Activated CD4-positive, alpha-beta T cell treated with anti-CD3 and anti-CD28 coated beads for 4 hours (primary cell): ENCODE measurements around the gene PRXL2B.
A peak's percentile ranks its signal among the peaks of the same experiment; 100 is the strongest.
"Not testable (repeated sequence)": the region's sequence is repeated elsewhere in the genome, so short reads cannot be mapped to it uniquely, and the experiment has no call there.

ENCODE experiments used
- DNase-seq, 2 donors: peaks; one replicate each; pipeline ENCODE4 v3.0.0-alpha.2; 2020

PRXL2B gene

DNA sequence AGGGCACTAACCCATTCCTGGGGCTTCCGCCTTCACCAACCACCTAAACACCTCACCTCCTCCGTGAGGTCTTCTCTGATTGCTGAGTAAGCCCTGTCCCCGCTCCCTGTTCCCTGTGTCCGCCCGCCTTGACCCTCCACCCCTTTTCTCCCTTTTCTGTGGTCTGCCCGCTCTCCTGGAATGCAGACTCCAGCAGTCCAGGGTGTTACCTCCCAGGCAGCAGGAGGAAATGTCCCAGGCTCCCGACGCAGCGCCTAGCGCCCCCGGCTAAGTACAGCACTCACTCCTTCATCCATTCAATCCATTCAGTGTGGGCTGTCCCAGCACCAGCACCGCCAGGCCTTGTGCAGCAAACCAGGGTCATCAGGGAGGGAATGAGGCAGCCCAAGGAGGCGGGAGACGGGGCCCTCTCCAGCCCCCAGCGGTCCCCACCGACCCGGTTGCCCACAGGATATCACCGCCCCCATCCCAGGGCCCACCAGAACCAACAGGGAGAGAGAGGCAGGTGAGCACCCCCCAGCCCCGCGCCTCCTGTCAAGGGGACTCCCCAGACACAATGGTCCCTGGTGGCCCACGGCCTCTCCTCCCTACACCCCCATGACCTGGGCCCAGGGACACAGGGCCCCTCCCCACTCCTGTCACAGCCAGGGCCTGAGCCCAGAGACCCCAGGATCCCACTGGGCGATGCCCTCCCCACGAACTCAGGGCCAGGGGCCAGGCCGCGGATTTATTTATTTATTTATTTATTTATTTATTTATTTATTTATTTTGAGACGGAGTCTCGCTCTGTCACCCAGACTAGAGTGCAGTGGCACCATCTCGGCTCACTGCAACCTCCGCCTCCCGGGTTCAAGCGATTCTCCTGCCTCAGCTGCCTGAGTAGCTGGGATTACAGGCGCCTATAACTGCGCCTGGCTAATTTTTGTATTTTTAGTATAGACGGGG is 20.2 kb upstream of the PRXL2B start:
- no peak for DNase-seq

- DNase-seq, result no peak
These were observed 19.4 kb upstream of the PRXL2B start for GRCh38 chr1:2567083-2567679.

DNA sequence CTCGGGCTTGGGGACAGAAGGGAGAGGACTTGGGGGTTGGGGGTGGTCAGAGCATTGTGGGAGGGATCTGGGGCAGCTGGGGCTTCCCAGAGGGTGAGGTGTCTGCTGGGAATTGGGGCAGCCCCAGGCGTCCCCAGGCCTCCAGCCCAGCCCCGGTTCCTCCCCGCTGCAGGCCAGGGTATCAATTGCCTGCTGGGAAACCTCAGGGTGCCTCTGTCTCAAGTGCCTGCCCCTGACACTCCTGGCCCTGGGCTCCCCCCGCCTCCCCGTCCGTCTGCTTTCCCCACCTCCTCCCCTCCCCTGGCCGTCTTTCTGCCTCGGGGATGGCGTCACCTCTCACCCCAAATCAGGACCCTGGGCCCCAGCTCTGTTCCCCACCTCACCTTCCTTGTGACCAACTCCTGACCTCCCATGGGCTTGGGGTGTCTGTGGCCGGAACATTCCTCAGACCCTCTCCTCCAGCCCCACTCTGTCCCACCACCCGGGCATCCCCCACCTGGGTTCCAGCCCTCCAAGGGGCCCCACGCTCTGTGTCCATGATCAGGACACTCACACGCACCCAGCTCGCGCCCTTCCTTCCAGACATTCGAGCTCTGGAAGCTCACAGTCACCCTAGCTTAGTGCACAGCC is 18.3 kb upstream of the PRXL2B start:
- DNase-seq, result not testable (repeated sequence)

- no peak for DNase-seq
These were observed 17.5 kb upstream of the PRXL2B start for GRCh38 chr1:2569060-2569459.

DNA sequence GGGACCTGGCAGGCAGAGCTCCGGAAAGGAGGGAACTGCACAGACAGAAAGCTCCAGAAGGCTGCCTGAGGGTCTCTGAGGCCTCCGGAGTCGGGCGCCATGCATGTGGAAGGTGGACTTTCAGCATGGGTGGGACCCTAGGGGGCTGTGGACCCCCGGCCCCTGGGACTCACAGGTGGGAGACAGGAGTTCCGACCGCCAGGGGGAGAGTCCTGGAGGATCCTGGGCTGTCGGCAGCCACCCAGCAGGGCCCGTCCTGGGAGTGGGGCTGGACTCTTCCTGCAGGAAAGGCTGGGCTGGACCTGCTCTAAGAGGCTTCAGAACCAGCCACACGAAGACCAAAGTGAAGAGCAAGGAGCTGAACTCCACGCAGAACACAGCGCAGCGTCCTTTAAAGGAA is 16.9 kb upstream of the PRXL2B start:
- not testable (repeated sequence) for DNase-seq

DNA sequence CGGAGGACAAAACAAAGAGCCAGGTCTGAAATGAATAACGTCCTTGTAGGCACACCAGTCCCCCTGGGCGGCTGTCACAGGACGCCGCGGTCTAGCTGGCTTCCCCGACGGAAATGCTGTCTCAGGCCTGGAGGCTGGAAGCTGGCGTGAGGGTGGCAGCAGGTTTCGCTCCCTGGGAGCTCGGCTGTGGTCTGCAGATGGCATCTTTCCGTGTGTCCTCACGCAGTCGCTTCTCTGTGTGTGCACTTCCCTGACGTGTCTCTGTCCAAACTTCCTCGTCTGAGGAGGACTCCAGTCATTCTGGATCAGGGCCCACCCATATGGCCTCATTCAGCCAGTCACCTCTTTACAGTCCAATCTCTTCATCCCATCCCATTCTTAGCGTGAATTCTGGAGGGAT is 16.2 kb upstream of the PRXL2B start:
- no peak for DNase-seq

- DNase-seq, result no peak
These were observed 15.2 kb upstream of the PRXL2B start for GRCh38 chr1:2571348-2571747.

DNA sequence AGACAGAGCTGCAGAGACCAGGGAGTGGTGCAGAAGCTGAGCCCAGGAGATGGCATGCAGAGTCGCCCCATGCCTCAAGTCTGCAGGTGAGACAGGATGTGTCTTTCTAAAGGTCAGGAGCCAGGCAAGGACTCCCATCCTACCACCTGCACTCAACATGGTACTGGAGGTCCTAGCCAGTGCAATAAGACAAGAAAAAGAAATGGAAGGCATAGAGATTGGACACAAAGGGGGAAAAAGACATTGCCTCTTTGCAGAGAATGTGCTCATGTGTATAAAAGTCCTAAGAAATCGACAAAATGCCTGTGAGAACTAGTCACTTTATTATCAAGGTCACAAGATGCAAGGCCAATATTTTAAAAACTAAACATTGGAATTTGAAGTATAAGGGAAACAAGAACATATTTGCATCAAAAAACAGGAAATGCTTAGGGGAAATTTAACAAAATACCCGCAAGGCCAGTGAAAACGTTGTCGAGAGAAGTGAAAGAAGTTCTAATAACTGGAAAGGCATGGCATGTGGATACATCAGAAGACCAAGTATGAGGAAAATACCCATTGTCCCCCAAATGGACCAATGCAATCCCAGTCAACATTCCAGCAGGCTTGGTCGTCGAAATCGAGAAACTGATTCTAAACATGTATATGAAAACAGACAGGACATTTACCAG is 13.2 kb upstream of the PRXL2B start:
- DNase-seq, result no peak

GRCh38 chr1:2574350-2574749 is 12.2 kb upstream of the PRXL2B start:
- no peak for DNase-seq

DNA sequence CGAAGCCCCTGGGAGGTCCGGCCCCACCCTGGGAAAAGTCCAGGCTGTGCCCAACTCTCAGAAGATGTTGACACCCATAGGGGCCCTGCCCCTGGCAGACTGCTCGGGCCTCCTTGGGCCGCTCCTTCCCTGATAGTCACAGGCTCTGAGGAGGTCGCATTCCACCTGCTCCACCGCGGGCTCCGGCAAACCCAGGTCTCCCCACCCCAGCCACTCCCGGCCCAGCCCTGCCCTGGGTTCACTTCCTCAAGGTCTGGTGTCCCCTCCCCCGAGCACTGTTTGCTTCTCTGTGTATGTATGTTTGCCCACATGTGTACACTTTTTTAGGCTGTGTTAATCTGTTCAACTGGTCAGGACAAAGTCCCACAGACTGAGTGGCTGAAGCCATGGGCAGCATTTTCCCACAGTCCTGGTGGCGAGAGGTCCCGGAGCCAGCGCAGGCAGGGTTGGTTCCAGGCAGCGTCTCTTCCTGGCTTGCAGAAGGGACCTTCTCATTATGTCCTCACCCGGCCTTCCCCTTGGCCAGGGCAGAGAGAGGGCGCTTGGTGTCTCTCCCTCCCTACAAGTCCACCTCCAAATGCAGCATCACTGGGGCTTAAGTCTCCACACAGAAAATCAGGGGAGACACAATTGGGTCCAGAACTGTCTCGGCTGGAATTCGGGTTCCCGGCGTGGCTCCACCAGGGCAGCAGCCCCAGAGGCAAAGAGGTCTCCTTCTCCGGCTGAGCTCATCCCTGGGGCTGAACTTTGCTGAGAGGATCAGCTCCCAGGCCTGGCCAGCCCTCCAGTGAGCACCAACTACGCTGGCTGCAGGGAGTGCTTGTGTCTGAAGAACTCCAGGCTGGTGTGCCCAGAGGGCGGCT is 10.5 kb upstream of the PRXL2B start:
- DNase-seq, result no peak

- DNase-seq, result peak; percentile 48 to 62
These were observed 9.0 kb upstream of the PRXL2B start for GRCh38 chr1:2577565-2578075.

DNA sequence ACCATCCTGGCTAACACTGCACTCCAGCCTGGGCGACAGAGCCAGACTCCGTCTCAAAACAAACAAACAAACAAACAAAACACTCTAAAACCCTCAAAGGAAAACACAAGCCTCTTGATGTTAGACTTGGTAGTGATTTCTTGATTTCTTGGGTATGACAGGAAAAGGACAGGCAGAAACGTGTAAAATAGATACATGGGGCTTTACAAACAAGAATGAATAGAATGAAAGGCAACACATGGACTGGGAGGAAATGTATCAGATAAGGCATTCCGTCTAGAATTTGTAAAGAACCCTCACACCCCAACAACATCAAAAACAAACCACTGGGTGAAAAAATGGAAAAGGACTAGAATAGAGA is 7.8 kb upstream of the PRXL2B start:
- no peak for DNase-seq

DNA sequence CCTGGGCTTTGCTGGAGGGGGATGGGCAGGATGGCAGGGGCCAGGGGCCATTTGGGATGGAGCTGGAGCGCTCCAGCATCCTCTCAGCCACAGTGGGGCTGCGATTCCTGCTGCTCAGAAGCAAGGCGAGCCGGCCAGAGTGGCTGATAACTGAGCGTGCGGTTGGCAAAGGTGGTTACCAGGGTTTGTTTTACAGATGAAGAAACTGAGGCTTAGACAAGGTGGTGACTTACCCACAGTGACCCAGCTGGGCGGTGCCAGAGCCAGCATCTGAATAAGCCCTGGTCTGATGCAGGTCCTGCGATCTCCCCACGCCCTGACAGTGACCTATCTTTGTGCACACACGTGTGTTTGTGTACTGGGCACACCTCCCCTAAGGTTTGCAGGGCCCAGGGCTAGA is 5.9 kb upstream of the PRXL2B start:
- DNase-seq, result no peak

DNA sequence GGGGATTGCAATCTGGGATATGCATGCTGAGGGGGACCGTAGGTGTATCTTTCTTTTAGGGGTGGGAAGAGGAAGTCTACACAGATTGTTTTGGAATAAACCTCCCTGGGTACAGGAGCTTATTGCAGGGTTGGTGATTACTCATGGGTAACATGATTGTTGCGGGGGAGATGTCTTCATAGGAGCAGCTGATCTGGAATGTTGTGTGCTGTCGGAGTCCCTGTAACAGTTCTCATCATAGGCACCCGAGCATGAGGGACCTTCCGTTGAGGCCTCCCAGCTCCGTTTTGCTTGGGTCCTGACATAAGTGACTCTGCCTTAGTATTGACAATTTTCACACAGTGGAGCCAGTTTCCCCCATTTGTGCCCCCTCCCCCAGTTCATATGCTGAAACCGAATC is 4.2 kb upstream of the PRXL2B start:
- no peak for DNase-seq

DNA sequence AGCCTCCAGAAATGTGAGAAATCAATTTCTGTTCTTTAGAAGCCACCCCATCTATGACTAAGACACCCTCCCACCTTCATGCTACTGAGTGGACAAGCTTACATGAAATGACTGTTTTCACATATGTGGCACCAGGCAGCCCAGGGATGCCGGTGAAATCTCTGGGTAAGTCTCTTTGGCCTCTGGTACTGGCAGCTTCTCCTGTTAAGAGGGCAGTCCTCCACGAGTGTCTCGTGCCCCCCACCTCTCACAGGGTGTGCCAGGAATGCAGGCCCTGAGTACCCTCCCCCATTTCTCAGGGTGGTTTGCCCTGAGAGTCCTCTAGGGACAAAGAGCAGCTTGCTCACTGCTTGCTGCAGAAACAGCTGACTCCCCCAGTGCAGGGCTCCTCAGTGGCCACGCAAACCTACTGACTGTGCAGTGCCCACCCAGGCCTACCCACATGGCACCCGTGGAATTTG is 3.2 kb upstream of the PRXL2B start:
- no peak for DNase-seq

DNA sequence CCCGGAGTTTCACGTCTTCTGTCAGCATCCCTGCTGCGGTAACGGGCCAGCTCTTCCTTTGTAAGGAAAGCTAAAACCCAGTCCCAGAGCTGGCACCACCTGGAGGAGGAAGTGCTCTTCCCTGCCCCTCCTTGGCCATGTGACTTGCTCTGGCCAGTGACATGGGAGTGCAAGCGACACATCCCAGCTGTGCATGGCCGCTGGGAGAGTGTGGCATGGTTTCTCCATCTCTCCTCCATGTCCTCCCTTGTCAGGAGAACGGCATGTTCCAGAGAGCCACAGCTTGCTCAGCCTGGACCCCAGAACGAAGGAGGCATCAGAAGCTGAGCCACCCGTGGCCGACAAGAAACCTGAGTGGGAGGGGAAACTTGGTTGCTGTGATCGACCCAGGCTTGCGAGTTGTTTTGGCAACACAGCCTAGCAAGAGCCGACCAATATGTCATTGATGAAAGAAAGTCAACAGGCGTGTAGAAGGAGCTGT is 2.7 kb upstream of the PRXL2B start:
- DNase-seq, result peak; percentile 32 to 41

DNA sequence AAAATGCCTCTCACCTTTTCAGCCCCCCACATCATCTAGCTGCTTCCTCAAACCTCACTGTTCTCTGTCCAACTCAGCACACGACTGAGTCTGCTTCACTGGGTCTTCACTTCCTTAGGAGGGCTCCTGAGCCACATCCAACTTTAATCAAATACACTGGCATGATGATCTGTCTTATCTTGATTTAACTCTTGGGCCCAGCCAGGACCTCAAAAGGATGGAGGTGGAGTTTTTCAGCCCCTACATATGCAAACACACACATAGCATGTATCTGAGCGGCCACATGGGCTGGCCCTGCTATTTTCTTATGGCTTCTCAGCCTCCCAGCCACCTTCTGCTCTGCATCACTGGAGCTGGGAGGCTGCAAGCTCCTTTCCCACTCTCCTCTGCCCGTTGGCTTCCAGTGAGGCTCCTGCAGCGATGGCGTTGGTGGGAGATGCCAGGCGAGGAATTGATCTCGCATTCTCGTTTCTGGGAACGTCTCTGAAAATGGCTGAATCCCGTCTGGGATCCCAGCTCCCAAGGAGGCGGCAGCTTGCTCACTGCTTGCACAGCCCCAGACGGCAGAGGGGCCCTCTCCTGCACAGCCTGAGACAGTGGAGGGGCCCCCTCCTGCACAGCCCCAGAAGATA is 1.8 kb upstream of the PRXL2B start:
- no peak for DNase-seq

- peak; percentile 62 to 66 for DNase-seq
These were observed 1.1 kb upstream of the PRXL2B start for GRCh38 chr1:2585318-2586092.

GRCh38 chr1:2587071-2587859 is 688 bp downstream of the PRXL2B start:
- no peak for DNase-seq
